NCI-H128 (cell line): Measurements from ENCODE around the gene ACSF3.

ENCODE experiments used
- DNase-seq: peaks from one replicate; lab custom pipeline; 2025; ENCODE audit not compliant: unreplicated experiment; lab: John Stamatoyannopoulos, UW

The ACSF3 gene

GRCh38 chr16:89093602-89094251 lies at the start of gene ACSF3:
Gene ACSF3, plus strand, starts transcription at chr16:89093852. Its CDS starts 6,830 bp downstream, at chr16:89100682.
- no peak for DNase-seq

GRCh38 chr16:89044418-89045180 lies 49.1 kb upstream of the ACSF3 start:
- no peak for DNase-seq

- no peak for DNase-seq
Measured at GRCh38 chr16:89045181-89045815, 48.4 kb upstream of the ACSF3 start.

GRCh38 chr16:89045881-89046280 lies 47.8 kb upstream of the ACSF3 start:
- DNase-seq: no peak

GRCh38 chr16:89046491-89046890 lies 47.2 kb upstream of the ACSF3 start:
- no peak for DNase-seq

- no peak for DNase-seq
Measured at GRCh38 chr16:89047331-89048089, 46.1 kb upstream of the ACSF3 start.

- no peak for DNase-seq
Measured at GRCh38 chr16:89048090-89048725, 45.4 kb upstream of the ACSF3 start.

GRCh38 chr16:89048871-89049422 lies 44.7 kb upstream of the ACSF3 start:
- no peak for DNase-seq

- DNase-seq: no peak
Measured at GRCh38 chr16:89049484-89050118, 44.1 kb upstream of the ACSF3 start.

GRCh38 chr16:89050119-89050867 lies 43.4 kb upstream of the ACSF3 start:
- no peak for DNase-seq

- no peak for DNase-seq
Measured at GRCh38 chr16:89050868-89051311, 42.8 kb upstream of the ACSF3 start.

GRCh38 chr16:89051521-89052166 lies 42.0 kb upstream of the ACSF3 start:
- DNase-seq: no peak

GRCh38 chr16:89052191-89052889 lies 41.3 kb upstream of the ACSF3 start:
- DNase-seq: no peak

GRCh38 chr16:89052890-89053724 lies 40.5 kb upstream of the ACSF3 start:
- DNase-seq: peak; percentile 44

- DNase-seq: no peak
Measured at GRCh38 chr16:89053725-89054029, 40.0 kb upstream of the ACSF3 start.

- no peak for DNase-seq
Measured at GRCh38 chr16:89054261-89054661, 39.4 kb upstream of the ACSF3 start.

GRCh38 chr16:89054714-89055113 lies 38.9 kb upstream of the ACSF3 start:
- no peak for DNase-seq

GRCh38 chr16:89055313-89055712 lies 38.3 kb upstream of the ACSF3 start:
- DNase-seq: no peak
